HepG2 (cell line): ENCODE data around the gene ZNF101. TPM values are rescaled to one million over a fixed set of nuclear protein-coding genes. Genes with fewer than 3 reads are reported as not detected.

Experiments used
- BRCA1 ChIP-seq: sonication (generic); formaldehyde crosslinking; IDR thresholded peaks from 2 replicates; pipeline ENCODE4 v1.4.0; 2020; ENCODE audit warnings: missing genetic modification reagents
- BRD4 ChIP-seq: sonication (generic); formaldehyde crosslinking; IDR thresholded peaks from 2 replicates; pipeline ENCODE4 v1.4.0; 2020; ENCODE audit warnings: missing genetic modification reagents
- CREB1 ChIP-seq, 2 experiments: fragments of 450-650 bp in 1 of 2; IDR thresholded peaks; 2 replicates each; pipeline ENCODE4 v1.6.1; 2016 to 2017; ENCODE audit warnings: control low read depth in 1 of 2, mild to moderate bottlenecking in 1 of 2, missing compliant biosample characterization in 1 of 2, missing genetic modification characterization in 1 of 2
- ELF1 ChIP-seq: sonication (generic); formaldehyde crosslinking; IDR thresholded peaks from 2 replicates; pipeline ENCODE4 v1.4.0; 2020; ENCODE audit warnings: missing genetic modification reagents
- FOXM1 ChIP-seq: sonication (generic); formaldehyde crosslinking; IDR thresholded peaks from 2 replicates; pipeline ENCODE4 v1.5.0; 2020; ENCODE audit warnings: missing genetic modification reagents
- GLI4 ChIP-seq: sonication (generic); formaldehyde crosslinking; IDR thresholded peaks from 2 replicates; pipeline ENCODE4 v1.5.1; 2020; ENCODE audit warnings: missing genetic modification reagents, mild to moderate bottlenecking, moderate library complexity, borderline replicate concordance
- HDAC6 ChIP-seq: fragments of 200-600 bp; sonication (generic); IDR thresholded peaks from 2 replicates; pipeline ENCODE4 v1.7.0; 2017; ENCODE audit warnings: mild to moderate bottlenecking, antibody characterized with exemption, low read length, low read depth
- HNRNPUL1 ChIP-seq: fragments of 200-400 bp; formaldehyde crosslinking; IDR thresholded peaks from 2 replicates; pipeline ENCODE4 v1.6.1; 2017; ENCODE audit warnings: low read depth, mild to moderate bottlenecking, low read length, moderate library complexity
- MAZ ChIP-seq, 2 experiments: sonication (generic) in 1 of 2; formaldehyde crosslinking in 1 of 2; IDR thresholded peaks; 2 replicates each; pipeline versions ENCODE4 v1.5.0 to v1.6.1; 2012 to 2020; ENCODE audit warnings: low read depth in 2 of 2, mild to moderate bottlenecking in 2 of 2, borderline replicate concordance in 1 of 2, improper control_type of control experiment in 1 of 2, low read length in 1 of 2, missing genetic modification reagents in 1 of 2, moderate library complexity in 1 of 2
- NFE2L1 ChIP-seq: sonication (generic); formaldehyde crosslinking; IDR thresholded peaks from 2 replicates; pipeline ENCODE4 v1.4.0; 2020; ENCODE audit warnings: missing genetic modification reagents, mild to moderate bottlenecking, borderline replicate concordance
- NR2F1 ChIP-seq, 2 experiments: fragments of 450-650 bp in 1 of 2; formaldehyde crosslinking in 1 of 2; IDR thresholded peaks; 2 replicates each; pipeline versions ENCODE4 v1.5.0 to v1.6.1; 2016 to 2020; ENCODE audit warnings: mild to moderate bottlenecking in 1 of 2, missing compliant biosample characterization in 1 of 2, missing genetic modification reagents in 1 of 2, moderate library complexity in 1 of 2
- PITX1 ChIP-seq: sonication (generic); formaldehyde crosslinking; IDR thresholded peaks from 2 replicates; pipeline ENCODE4 v1.5.1; 2020; ENCODE audit warnings: mild to moderate bottlenecking, missing genetic modification reagents
- RELA ChIP-seq: sonication (generic); formaldehyde crosslinking; IDR thresholded peaks from 2 replicates; pipeline ENCODE4 v1.4.0; 2020; ENCODE audit warnings: missing genetic modification reagents
- SIX4 ChIP-seq: sonication (generic); formaldehyde crosslinking; IDR thresholded peaks from 2 replicates; pipeline ENCODE4 v1.4.0; 2020; ENCODE audit warnings: missing genetic modification reagents
- SMARCC2 ChIP-seq: fragments of 450-650 bp; IDR thresholded peaks from 2 replicates; pipeline ENCODE4 v1.6.1; 2017; ENCODE audit warnings: antibody characterized with exemption, mild to moderate bottlenecking
- TFAP4 ChIP-seq: sonication (generic); IDR thresholded peaks from 2 replicates; pipeline ENCODE4 v1.6.1; 2016; ENCODE audit warnings: low read depth, borderline replicate concordance
- ZNF143 ChIP-seq: sonication (generic); formaldehyde crosslinking; IDR thresholded peaks from 2 replicates; pipeline ENCODE4 v1.4.0; 2020; ENCODE audit warnings: missing genetic modification reagents
- ZNF275 ChIP-seq: sonication (generic); formaldehyde crosslinking; IDR thresholded peaks from 2 replicates; pipeline ENCODE4 v1.8.0; 2022; ENCODE audit warnings: missing genetic modification reagents, mild to moderate bottlenecking, inconsistent platforms, borderline replicate concordance
- ZNF564 ChIP-seq: sonication (generic); formaldehyde crosslinking; IDR thresholded peaks from 2 replicates; pipeline ENCODE4 v1.8.1; 2023; ENCODE audit warnings: mild to moderate bottlenecking, missing genetic modification reagents
- ZNF629 ChIP-seq: sonication (generic); formaldehyde crosslinking; conservative IDR thresholded peaks from 2 replicates; pipeline ENCODE4 v1.5.0; 2020; ENCODE audit warnings: missing genetic modification reagents
- ZNF691 ChIP-seq: sonication (generic); formaldehyde crosslinking; IDR thresholded peaks from 2 replicates; pipeline ENCODE4 v1.4.0; 2020; ENCODE audit warnings: missing genetic modification reagents, low read depth, mild to moderate bottlenecking, borderline replicate concordance
- ZNF816 ChIP-seq: sonication (generic); formaldehyde crosslinking; IDR thresholded peaks from 2 replicates; pipeline ENCODE4 v1.8.0; 2022; ENCODE audit warnings: missing genetic modification reagents, mild to moderate bottlenecking, borderline replicate concordance
- ZSCAN29 ChIP-seq: sonication (generic); formaldehyde crosslinking; conservative IDR thresholded peaks from 2 replicates; pipeline ENCODE4 v1.4.0; 2020; ENCODE audit warnings: mild to moderate bottlenecking, missing genetic modification reagents
- ZSCAN9 ChIP-seq: IDR thresholded peaks from 2 replicates; pipeline ENCODE4 v1.6.1; 2016; ENCODE audit warnings: borderline replicate concordance
- polyA plus RNA-seq, 8 experiments: library from polyadenylated mRNA; depleted of rRNA in 3 of 8; stranded (reverse) in 7 of 8; unstranded in 1 of 8; fragments of >200 nt; fragmentation: Illumina TruSeq in 4 of 8; extraction: Trizol in 4 of 8; gene quantifications; 2 replicates each; pipeline versions ENCODE4 v1.2.1 to v1.2.3, GENCODE V29; 2011 to 2016; ENCODE audit warnings: low read depth in 4 of 8, missing spikeins in 1 of 8, mixed read lengths in 1 of 8; ENCODE audit not compliant: insufficient read depth in 1 of 8
- total RNA-seq, 5 experiments: library from RNA; depleted of rRNA; stranded (reverse); fragments of >200 nt; fragmentation: Illumina TruSeq; extraction: Trizol; gene quantifications; 2 replicates each; pipeline ENCODE4 v1.2.3, GENCODE V29; 2016; ENCODE audit warnings: low read depth in 1 of 5
- TF ChIP-seq, protein P1 (sequence below): sonication (generic); formaldehyde crosslinking; IDR thresholded peaks from 2 replicates; pipeline ENCODE4 v1.4.0; 2020; ENCODE audit warnings: mild to moderate bottlenecking, missing genetic modification reagents, borderline replicate concordance

ZNF101 gene
- total and polyA plus RNA-seq, 2 of the 13 experiments (the other 11 are each of a cell fraction or from before 2014, with no cell fraction given), result 12.9 to 28.9 TPM

- no peak for TF ChIP-seq ZNF275 (CRISPR knock-in tag)
- 0 out of 2 replicates have a peak, but pooled peaks have one; percentile 60 for TF ChIP-seq ZSCAN29
- TF ChIP-seq CREB1 (IDR thresholded peaks at IDR 0.05), result peak; percentile 35; the same call in 1 of the 2 replicates
- TF ChIP-seq CREB1 (CRISPR knock-in tag; IDR thresholded peaks at IDR 0.05), result peak; percentile 51; the same call in 1 of the 2 replicates
- peak; percentile 40; the same call in 1 of the 2 replicates for TF ChIP-seq SIX4
- no peak; the same call in 1 of the 2 replicates for TF ChIP-seq ZNF564 (CRISPR knock-in tag)
- peak; percentile 66 for TF ChIP-seq ELF1 (CRISPR knock-in tag)
- TF ChIP-seq ZSCAN9 (CRISPR knock-in tag), result peak; percentile 67; the same call in 1 of the 2 replicates
- TF ChIP-seq GLI4 (CRISPR knock-in tag), result no peak
- TF ChIP-seq, protein P1, sequence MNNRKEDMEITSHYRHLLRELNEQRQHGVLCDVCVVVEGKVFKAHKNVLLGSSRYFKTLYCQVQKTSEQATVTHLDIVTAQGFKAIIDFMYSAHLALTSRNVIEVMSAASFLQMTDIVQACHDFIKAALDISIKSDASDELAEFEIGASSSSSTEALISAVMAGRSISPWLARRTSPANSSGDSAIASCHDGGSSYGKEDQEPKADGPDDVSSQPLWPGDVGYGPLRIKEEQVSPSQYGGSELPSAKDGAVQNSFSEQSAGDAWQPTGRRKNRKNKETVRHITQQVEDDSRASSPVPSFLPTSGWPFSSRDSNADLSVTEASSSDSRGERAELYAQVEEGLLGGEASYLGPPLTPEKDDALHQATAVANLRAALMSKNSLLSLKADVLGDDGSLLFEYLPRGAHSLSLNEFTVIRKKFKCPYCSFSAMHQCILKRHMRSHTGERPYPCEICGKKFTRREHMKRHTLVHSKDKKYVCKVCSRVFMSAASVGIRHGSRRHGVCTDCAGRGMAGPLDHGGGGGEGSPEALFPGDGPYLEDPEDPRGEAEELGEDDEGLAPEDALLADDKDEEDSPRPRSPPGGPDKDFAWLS, result no peak
- no peak; the same call in 1 of the 2 replicates for TF ChIP-seq ZNF691 (CRISPR knock-in tag)
- TF ChIP-seq NFE2L1 (CRISPR knock-in tag), result no peak
- TF ChIP-seq ZNF816 (CRISPR knock-in tag), result no peak
- TF ChIP-seq HDAC6, result no peak
- TF ChIP-seq BRD4, result peak; percentile 45; the same call in 1 of the 2 replicates
- peak; percentile 43 to 57; a peak in 2 of 4 replicates for TF ChIP-seq NR2F1 (CRISPR knock-in tag; IDR thresholded peaks at IDR 0.05)
- no peak; the same call in 1 of the 2 replicates for TF ChIP-seq MAZ (IDR thresholded peaks at IDR 0.05; ENCODE audit: borderline replicate concordance, low read depth, low read length)
- no peak for TF ChIP-seq MAZ (CRISPR knock-in tag; IDR thresholded peaks at IDR 0.05; ENCODE audit: low read depth)
- TF ChIP-seq TFAP4, result peak; percentile 87
- no peak for TF ChIP-seq SMARCC2
- 0 out of 2 replicates have a peak, but pooled peaks have one; percentile 15 for TF ChIP-seq ZNF629 (CRISPR knock-in tag)
- TF ChIP-seq RELA (CRISPR knock-in tag), result no peak
- no peak for TF ChIP-seq BRCA1 (CRISPR knock-in tag)
- TF ChIP-seq HNRNPUL1, result no peak
- TF ChIP-seq FOXM1 (CRISPR knock-in tag), result no peak
- no peak; the same call in none of the 2 replicates for TF ChIP-seq PITX1 (CRISPR knock-in tag)
- TF ChIP-seq ZNF143 (CRISPR knock-in tag), result 0 out of 2 replicates have a peak, but pooled peaks have one; percentile 13
Measured at GRCh38 chr19:19668230-19669012, at the start of gene ZNF101 (continued).
